Measurements from ENCODE around the gene ZBTB38.

DNA sequence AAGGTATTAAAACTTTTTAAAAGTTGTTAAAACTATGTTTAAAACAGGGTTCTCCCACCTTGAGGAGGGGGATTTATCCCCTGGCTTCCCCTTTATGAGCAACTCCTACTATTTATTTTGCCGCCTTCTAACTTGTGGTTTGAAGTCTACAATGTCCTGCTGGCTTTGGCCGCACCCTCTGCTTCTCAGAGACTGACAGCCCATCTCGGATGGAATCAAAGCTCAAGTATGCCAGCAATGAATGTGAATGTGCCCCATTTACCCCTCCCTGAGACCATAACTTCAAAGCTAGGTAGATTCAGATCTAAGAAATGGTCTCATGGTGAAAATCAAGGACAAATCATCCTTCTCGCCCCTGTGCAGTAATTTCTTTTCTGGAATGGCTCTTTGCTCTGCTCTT, 10.3 kb downstream of the ZBTB38 start:
- TF ChIP-seq, protein P1, sequence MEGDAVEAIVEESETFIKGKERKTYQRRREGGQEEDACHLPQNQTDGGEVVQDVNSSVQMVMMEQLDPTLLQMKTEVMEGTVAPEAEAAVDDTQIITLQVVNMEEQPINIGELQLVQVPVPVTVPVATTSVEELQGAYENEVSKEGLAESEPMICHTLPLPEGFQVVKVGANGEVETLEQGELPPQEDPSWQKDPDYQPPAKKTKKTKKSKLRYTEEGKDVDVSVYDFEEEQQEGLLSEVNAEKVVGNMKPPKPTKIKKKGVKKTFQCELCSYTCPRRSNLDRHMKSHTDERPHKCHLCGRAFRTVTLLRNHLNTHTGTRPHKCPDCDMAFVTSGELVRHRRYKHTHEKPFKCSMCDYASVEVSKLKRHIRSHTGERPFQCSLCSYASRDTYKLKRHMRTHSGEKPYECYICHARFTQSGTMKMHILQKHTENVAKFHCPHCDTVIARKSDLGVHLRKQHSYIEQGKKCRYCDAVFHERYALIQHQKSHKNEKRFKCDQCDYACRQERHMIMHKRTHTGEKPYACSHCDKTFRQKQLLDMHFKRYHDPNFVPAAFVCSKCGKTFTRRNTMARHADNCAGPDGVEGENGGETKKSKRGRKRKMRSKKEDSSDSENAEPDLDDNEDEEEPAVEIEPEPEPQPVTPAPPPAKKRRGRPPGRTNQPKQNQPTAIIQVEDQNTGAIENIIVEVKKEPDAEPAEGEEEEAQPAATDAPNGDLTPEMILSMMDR (conservative IDR thresholded peaks at IDR 0.05; ENCODE audit: low read depth, low read length): no peak
- TF ChIP-seq EZH2 (IDR thresholded peaks at IDR 0.05; ENCODE audit: low read length, unreplicated experiment): no peak
- no peak for TF ChIP-seq EZH2phosphoT487 (IDR thresholded peaks at IDR 0.05; ENCODE audit: borderline replicate concordance, low read length)
